ENCODE data around the gene ADGRG4.

GRCh38 chrX:136447308-136447707, 146.5 kb downstream of the ADGRG4 start:
- TF ChIP-seq CTCF (IDR thresholded peaks at IDR 0.05) (no peak), POLR2AphosphoS5 (IDR thresholded peaks at IDR 0.05) (no peak), POLR2A (IDR thresholded peaks at IDR 0.05) (no peak), EP300 (IDR thresholded peaks at IDR 0.05) (no peak)

All from upper lobe of left lung (tissue), 4 donors.